HL-60 (cell line): Measurements from ENCODE around the gene UBE2L5.

ENCODE experiments used
- DNase-seq, 2 experiments: peaks; one replicate each; pipeline ENCODE4 v3.0.0-alpha.2; 2010 to 2020; ENCODE audit warnings: low read depth in 1 of 2, low spot score in 1 of 2
- H3K27ac ChIP-seq: fragments of 250-450 bp; sonication (Bioruptor Pico); replicated peaks from 2 replicates; pipeline ENCODE4 v1.5.1; 2020; ENCODE audit warnings: mild to moderate bottlenecking, moderate library complexity
- H3K27me3 ChIP-seq: fragments of 250-450 bp; sonication (Bioruptor Pico); 2 replicates; pipeline ENCODE4 v1.5.1; 2021; ENCODE audit warnings: mild to moderate bottlenecking, moderate library complexity; ENCODE audit not compliant: insufficient read depth, poor library complexity, severe bottlenecking
- H3K4me3 ChIP-seq: replicated peaks from 2 replicates; pipeline ENCODE4 v1.5.1; 2011; ENCODE audit warnings: mild to moderate bottlenecking, control low read depth, low read length; ENCODE audit not compliant: insufficient read depth
- GABPA ChIP-seq: IDR thresholded peaks from 2 replicates; pipeline ENCODE4 v1.6.1; 2012; ENCODE audit warnings: low read depth
- POLR2AphosphoS5 ChIP-seq: IDR thresholded peaks from 2 replicates; pipeline ENCODE4 v1.6.1; 2012; ENCODE audit warnings: low read depth
- SPI1 ChIP-seq: IDR thresholded peaks from 2 replicates; pipeline ENCODE4 v1.6.1; 2012; ENCODE audit warnings: low read depth, mild to moderate bottlenecking, borderline replicate concordance
- TF ChIP-seq, protein P1 (sequence below): IDR thresholded peaks from 2 replicates; pipeline ENCODE4 v1.6.1; 2012; ENCODE audit warnings: low read depth; ENCODE audit not compliant: insufficient replicate concordance
- TF ChIP-seq, protein P2 (sequence below): IDR thresholded peaks from one replicate; pipeline ENCODE4 v1.5.1; 2011; ENCODE audit warnings: low read length, control low read depth, inconsistent platforms; ENCODE audit not compliant: insufficient read depth

Gene UBE2L5

DNA sequence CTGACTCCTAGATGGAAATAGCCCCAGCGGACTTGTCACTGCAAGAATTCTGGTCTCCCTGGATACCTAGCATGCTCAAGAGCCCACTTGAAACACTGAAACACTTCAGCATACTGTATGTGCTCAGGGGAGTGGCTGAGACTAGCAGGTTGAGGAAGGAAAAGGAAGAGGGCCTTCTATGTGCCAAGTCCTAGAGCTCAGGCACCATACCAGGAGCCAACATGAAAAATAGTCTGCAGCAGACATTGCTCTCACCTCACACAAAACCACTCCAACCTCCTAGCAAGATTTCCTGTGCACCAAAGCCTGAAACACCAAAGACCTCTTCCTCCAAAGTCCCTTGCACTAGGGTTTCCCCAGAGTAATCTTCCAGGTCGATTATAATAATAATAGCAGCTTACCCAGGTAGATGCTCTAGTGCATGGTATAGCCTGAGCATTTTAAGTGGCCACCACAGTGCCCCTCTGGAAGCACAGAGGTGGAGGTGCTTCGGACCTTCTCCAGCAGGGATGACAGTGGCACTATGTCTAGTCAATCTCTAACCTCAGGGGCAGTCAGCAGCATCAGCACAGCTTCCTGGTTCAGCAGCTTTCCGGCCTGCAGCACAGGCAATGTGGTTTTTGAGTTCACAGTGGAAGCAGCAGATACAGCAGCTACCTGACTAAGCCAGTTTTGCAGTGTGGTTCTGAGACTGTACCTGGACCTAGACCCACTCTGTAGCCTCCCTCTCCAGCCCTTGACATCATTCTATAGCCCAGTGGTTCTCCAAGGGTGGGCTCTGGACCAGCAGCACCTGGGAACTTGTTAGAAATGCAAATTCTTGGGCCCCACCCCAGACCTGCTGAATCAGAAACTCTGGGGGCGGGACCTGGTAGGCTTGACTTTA, 45.6 kb upstream of the UBE2L5 start:
- Histone ChIP-seq H3K27me3 (no peaks in the 10 kb centered on the region), H3K27ac (peak overlapping the region; percentile 97), H3K4me3 (no peak overlapping the region)
- TF ChIP-seq, protein P1, sequence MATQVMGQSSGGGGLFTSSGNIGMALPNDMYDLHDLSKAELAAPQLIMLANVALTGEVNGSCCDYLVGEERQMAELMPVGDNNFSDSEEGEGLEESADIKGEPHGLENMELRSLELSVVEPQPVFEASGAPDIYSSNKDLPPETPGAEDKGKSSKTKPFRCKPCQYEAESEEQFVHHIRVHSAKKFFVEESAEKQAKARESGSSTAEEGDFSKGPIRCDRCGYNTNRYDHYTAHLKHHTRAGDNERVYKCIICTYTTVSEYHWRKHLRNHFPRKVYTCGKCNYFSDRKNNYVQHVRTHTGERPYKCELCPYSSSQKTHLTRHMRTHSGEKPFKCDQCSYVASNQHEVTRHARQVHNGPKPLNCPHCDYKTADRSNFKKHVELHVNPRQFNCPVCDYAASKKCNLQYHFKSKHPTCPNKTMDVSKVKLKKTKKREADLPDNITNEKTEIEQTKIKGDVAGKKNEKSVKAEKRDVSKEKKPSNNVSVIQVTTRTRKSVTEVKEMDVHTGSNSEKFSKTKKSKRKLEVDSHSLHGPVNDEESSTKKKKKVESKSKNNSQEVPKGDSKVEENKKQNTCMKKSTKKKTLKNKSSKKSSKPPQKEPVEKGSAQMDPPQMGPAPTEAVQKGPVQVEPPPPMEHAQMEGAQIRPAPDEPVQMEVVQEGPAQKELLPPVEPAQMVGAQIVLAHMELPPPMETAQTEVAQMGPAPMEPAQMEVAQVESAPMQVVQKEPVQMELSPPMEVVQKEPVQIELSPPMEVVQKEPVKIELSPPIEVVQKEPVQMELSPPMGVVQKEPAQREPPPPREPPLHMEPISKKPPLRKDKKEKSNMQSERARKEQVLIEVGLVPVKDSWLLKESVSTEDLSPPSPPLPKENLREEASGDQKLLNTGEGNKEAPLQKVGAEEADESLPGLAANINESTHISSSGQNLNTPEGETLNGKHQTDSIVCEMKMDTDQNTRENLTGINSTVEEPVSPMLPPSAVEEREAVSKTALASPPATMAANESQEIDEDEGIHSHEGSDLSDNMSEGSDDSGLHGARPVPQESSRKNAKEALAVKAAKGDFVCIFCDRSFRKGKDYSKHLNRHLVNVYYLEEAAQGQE = no peak
- no peak for TF ChIP-seq GABPA
- peak; percentile 54; the same call in 1 of the 2 replicates for TF ChIP-seq POLR2AphosphoS5
- TF ChIP-seq SPI1 = no peak
- DNase-seq = peak in 1 of 2 experiments; percentile 92

DNA sequence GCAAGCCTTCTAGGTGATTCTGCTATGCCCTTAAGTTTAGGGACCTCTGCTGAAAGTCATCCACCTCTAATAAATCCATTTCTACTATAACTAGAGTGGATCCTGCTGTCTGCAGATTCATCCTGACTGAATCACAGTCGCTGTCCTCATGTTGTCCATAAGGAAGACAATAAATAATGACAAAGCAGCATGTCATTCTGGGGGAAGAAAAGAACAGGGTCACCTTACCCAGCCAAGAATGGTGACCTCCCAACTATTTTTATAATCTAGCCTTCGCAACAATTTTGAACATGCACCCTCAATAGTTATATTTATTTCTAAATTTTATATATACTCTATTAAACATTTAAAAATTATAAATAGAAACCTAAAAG, 45.0 kb upstream of the UBE2L5 start:
- no peak for DNase-seq
- no peaks in the 10 kb centered on the region for H3K27me3 ChIP-seq
- peak overlapping the region; percentile 97 for H3K27ac ChIP-seq
- no peak overlapping the region for H3K4me3 ChIP-seq
- TF ChIP-seq, protein P1 = no peak
- TF ChIP-seq GABPA (no peak), SPI1 (no peak), POLR2AphosphoS5 (no peak)
- TF ChIP-seq, protein P2, sequence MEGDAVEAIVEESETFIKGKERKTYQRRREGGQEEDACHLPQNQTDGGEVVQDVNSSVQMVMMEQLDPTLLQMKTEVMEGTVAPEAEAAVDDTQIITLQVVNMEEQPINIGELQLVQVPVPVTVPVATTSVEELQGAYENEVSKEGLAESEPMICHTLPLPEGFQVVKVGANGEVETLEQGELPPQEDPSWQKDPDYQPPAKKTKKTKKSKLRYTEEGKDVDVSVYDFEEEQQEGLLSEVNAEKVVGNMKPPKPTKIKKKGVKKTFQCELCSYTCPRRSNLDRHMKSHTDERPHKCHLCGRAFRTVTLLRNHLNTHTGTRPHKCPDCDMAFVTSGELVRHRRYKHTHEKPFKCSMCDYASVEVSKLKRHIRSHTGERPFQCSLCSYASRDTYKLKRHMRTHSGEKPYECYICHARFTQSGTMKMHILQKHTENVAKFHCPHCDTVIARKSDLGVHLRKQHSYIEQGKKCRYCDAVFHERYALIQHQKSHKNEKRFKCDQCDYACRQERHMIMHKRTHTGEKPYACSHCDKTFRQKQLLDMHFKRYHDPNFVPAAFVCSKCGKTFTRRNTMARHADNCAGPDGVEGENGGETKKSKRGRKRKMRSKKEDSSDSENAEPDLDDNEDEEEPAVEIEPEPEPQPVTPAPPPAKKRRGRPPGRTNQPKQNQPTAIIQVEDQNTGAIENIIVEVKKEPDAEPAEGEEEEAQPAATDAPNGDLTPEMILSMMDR = no peak

DNA sequence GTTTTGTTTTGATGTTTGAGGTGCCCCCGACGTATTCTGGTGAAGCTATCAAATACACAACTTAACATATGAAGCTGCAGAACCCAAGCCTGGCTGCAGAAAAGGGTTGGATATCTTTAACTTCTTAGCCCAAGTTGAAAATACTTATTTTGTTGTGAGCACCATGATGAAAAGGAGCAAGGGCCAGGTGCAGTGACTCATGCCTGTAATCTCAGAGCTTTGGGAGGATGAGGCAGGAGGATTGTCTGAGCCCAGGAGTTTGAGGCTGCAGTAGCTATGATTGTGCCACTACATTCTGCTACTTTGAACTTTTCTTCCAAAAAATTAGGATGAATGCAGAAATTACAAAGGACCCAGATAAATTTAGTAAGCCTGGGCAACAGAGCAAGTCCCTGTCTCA, 44.1 kb upstream of the UBE2L5 start:
- Histone ChIP-seq H3K27me3 (no peaks in the 10 kb centered on the region), H3K4me3 (no peak overlapping the region), H3K27ac (no peak overlapping the region)
- TF ChIP-seq GABPA (no peak), SPI1 (no peak), POLR2AphosphoS5 (no peak)
- TF ChIP-seq, protein P1 = no peak
- TF ChIP-seq, protein P2 = no peak
- no peak for DNase-seq
